Tibial nerve (tissue), 4 donors: Measurements from ENCODE around the gene HCFC1R1. TPM values are rescaled to one million over a fixed set of nuclear protein-coding genes. Genes with fewer than 3 reads are reported as not detected.

Source experiments
- DNase-seq, 2 donors: peaks; one replicate each; pipeline ENCODE4 v3.0.0-alpha.2; 2019; ENCODE audit warnings: low spot score in 2 of 2
- H3K27ac ChIP-seq, 4 donors: fragments of 200-600 bp; sonication (generic) in 3 of 4; one replicate each; pipeline ENCODE4 v1.5.1; 2017 to 2019; ENCODE audit warnings: mild to moderate bottlenecking in 1 of 4
- H3K27me3 ChIP-seq, 2 donors: fragments of 200-600 bp; sonication (generic) in 1 of 2; one replicate each; pipeline versions ENCODE4 v1.5.1 to v1.6.0; 2017 to 2019
- H3K36me3 ChIP-seq, 3 donors: fragments of 200-600 bp; sonication (generic); one replicate each; pipeline ENCODE4 v1.5.1; 2018 to 2019
- H3K4me1 ChIP-seq, 4 donors: fragments of 200-600 bp; sonication (generic) in 3 of 4; one replicate each; pipeline ENCODE4 v1.5.1; 2017 to 2019
- H3K4me3 ChIP-seq, 4 donors: fragments of 200-600 bp; sonication (generic) in 3 of 4; one replicate each; pipeline ENCODE4 v1.5.1; 2017 to 2019; ENCODE audit warnings: mild to moderate bottlenecking in 1 of 4, moderate library complexity in 1 of 4
- H3K9me3 ChIP-seq, 4 donors: fragments of 200-600 bp; sonication (generic) in 3 of 4; one replicate each; pipeline ENCODE4 v1.5.1; 2017 to 2019
- EP300 ChIP-seq, 2 donors: sonication (generic); formaldehyde crosslinking; IDR thresholded peaks; one replicate each; pipeline ENCODE4 v1.6.1; 2017; ENCODE audit warnings: antibody characterized with exemption in 2 of 2, mild to moderate bottlenecking in 1 of 2
- POLR2A ChIP-seq, 2 donors: fragments of 450-650 bp; IDR thresholded peaks; one replicate each; pipeline ENCODE4 v1.6.1; 2017; ENCODE audit warnings: antibody characterized with exemption in 2 of 2, mild to moderate bottlenecking in 2 of 2, moderate library complexity in 2 of 2
- WGBS, 2 donors: methylation state at CpG; one replicate each; pipeline ENCODE4 v1.1.5; 2018; 5-methylcytosine and 5-hydroxymethylcytosine counted together
- total RNA-seq, 4 donors: library from RNA; depleted of rRNA; stranded (reverse); fragments of >200 nt; gene quantifications; one replicate each; pipeline ENCODE4 v1.1.0, GENCODE V29; 2016
- TF ChIP-seq, protein P1 (sequence below), 5 experiments: fragments of 200-600 bp in 3 of 5; fragments of 450-650 bp in 2 of 5; sonication (generic) in 3 of 5; IDR thresholded peaks; one replicate each; pipeline ENCODE4 v1.5.1; 2016 to 2019; ENCODE audit warnings: antibody characterized with exemption in 5 of 5, mild to moderate bottlenecking in 3 of 5, moderate library complexity in 2 of 5

The HCFC1R1 gene
- total RNA-seq, 4 donors from 2014 or later, result 17.7 to 46.9 (median 38.5) TPM

- no peak overlapping the region for H3K27ac ChIP-seq
- H3K27me3 ChIP-seq, result peaks cover 2 to 96% of the 10 kb centered on the region in 2 donors
- H3K4me3 ChIP-seq, result no peak overlapping the region
- DNase-seq, result no peak
- peaks cover 0 to 20% (median 7%) of the 10 kb centered on the region in 4 donors for H3K4me1 ChIP-seq
- no peaks in the 10 kb centered on the region for H3K9me3 ChIP-seq
- 41 to 48% methylated on average over 17 to 21 of the region's 21 CpGs for WGBS, 2 donors
- no peaks in the 10 kb centered on the region for H3K36me3 ChIP-seq
- TF ChIP-seq, protein P1, sequence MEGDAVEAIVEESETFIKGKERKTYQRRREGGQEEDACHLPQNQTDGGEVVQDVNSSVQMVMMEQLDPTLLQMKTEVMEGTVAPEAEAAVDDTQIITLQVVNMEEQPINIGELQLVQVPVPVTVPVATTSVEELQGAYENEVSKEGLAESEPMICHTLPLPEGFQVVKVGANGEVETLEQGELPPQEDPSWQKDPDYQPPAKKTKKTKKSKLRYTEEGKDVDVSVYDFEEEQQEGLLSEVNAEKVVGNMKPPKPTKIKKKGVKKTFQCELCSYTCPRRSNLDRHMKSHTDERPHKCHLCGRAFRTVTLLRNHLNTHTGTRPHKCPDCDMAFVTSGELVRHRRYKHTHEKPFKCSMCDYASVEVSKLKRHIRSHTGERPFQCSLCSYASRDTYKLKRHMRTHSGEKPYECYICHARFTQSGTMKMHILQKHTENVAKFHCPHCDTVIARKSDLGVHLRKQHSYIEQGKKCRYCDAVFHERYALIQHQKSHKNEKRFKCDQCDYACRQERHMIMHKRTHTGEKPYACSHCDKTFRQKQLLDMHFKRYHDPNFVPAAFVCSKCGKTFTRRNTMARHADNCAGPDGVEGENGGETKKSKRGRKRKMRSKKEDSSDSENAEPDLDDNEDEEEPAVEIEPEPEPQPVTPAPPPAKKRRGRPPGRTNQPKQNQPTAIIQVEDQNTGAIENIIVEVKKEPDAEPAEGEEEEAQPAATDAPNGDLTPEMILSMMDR (IDR thresholded peaks at IDR 0.05), result no peak
- TF ChIP-seq EP300 (IDR thresholded peaks at IDR 0.05) (no peak), POLR2A (IDR thresholded peaks at IDR 0.05) (no peak)
These were observed 14.0 kb downstream of the HCFC1R1 start for GRCh38 chr16:3009568-3010390.

GRCh38 chr16:3008690-3009037 lies 15.1 kb downstream of the HCFC1R1 start:
- H3K27ac ChIP-seq, result no peak overlapping the region
- H3K4me3 ChIP-seq, result no peak overlapping the region
- H3K36me3 ChIP-seq, result no peaks in the 10 kb centered on the region
- TF ChIP-seq EP300 (IDR thresholded peaks at IDR 0.05), result no peak
- TF ChIP-seq, protein P1 (IDR thresholded peaks at IDR 0.05), result no peak
- TF ChIP-seq POLR2A (IDR thresholded peaks at IDR 0.05), result no peak
- peaks cover 2 to 91% of the 10 kb centered on the region in 2 donors for H3K27me3 ChIP-seq
- H3K4me1 ChIP-seq, result peaks cover 0 to 22% (median 7%) of the 10 kb centered on the region in 4 donors
- DNase-seq, result no peak
- 28 to 42% methylated on average over 4 of the region's 4 CpGs for WGBS, 2 donors
- H3K9me3 ChIP-seq, result no peaks in the 10 kb centered on the region

DNA sequence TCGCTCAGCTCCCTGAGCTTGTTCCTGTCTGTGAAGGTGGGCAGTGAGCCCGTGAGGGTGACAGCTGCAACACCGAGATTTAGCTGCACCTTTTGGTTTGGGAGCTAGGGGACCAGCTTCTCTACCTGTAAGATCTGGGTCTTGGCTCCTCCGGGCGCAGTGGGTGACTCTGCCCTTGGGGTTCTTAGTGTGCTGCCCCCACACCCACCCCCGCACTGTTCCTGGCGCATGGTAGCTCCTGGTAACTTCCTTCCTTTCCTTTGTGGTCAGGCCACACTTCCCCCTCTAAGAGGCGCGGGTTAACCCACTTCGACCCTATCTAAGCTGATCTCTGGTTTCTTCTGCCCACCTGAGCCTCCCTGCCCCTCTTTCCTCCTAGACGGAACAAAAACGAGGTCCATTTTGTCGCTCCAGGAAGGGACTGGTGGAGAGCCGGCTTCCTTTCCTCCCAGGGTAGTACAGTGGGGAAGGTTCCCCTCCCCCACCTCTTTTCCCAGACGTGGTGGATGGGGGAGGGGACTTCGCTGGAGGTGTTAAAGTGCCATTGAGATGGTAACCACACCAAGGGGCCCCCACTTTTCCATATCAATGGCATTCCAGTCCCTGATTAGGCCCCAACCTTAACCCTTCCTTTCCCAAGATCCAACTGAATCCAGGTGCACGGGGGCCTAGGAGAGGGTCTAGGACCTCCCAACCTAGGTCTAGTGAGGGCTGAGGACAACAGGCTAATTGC lies 15.6 kb downstream of the HCFC1R1 start:
- Histone ChIP-seq H3K36me3 (no peaks in the 10 kb centered on the region), H3K27ac (peak overlapping the region in 1 of 4 donors; percentile 34), H3K9me3 (no peaks in the 10 kb centered on the region), H3K27me3 (peaks cover 2 to 91% of the 10 kb centered on the region in 2 donors), H3K4me3 (no peak overlapping the region), H3K4me1 (peaks cover 0 to 22% (median 7%) of the 10 kb centered on the region in 4 donors)
- TF ChIP-seq POLR2A (IDR thresholded peaks at IDR 0.05) (no peak), EP300 (IDR thresholded peaks at IDR 0.05) (no peak)
- TF ChIP-seq, protein P1 (IDR thresholded peaks at IDR 0.05), result no peak
- DNase-seq, result no peak
- WGBS, 2 donors, result 13 to 24% methylated on average over 17 of the region's 17 CpGs

DNA sequence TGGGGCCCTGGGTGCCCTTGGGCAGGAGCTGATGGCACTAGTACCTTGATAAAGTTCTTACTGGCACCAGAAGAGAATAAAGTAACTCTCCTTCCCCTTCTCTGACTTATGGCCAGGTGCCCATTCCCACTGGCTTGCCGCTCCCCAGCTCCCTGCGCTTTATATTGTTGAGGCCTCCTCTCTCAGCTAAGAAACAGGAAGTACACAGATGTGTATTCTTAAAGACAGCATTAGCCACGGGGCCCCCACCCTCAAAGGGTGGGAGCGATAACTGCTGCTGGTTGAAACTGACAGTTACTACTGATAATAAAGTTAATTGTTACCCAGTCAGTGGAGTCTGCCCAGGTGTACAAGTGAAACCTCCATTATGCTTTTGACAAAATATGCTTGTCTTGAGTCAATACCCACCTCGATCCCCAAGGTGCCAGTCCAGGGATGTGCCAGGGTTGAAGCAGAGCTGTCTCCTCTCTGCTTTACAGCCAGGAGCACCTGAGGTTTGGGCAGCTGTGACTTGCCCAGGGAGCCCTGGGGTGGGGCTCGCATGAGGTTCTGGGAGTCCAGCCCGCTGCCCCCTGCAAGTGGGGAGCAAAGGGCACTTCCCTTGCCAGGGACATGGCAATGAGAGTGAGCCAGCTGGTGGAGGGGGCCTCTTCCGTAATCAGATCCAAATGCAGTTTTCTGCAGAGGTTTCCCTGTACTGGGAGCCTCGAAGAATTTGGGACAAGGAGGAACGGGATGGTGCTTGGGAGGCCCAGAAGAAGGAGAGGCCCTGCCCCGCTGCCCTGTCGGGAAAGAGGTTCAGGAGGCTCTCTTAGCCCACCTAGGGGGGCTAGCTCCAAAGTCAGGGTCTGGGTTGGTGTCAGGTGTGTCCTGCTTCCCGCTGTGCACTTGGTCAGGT lies 16.4 kb downstream of the HCFC1R1 start:
- H3K27ac ChIP-seq, result peak overlapping the region in 1 of 4 donors; percentile 34
- TF ChIP-seq, protein P1 (IDR thresholded peaks at IDR 0.05), result no peak
- TF ChIP-seq POLR2A (IDR thresholded peaks at IDR 0.05) (no peak), EP300 (IDR thresholded peaks at IDR 0.05) (no peak)
- no peak overlapping the region for H3K4me3 ChIP-seq
- no peaks in the 10 kb centered on the region for H3K36me3 ChIP-seq
- H3K27me3 ChIP-seq, result peaks cover 2 to 91% of the 10 kb centered on the region in 2 donors
- no peak for DNase-seq
- H3K4me1 ChIP-seq, result peaks cover 0 to 22% (median 7%) of the 10 kb centered on the region in 4 donors
- no peaks in the 10 kb centered on the region for H3K9me3 ChIP-seq
- WGBS, 2 donors, result 45% methylated on average over 8 to 11 of the region's 13 CpGs
